GM18502 (cell line): ENCODE measurements around the gene IGFBPL1.

Source experiments
- ATAC-seq: cut with Tn5 transposase; IDR thresholded peaks from one replicate; pipeline ENCODE4 v1.9.1; 2021; ENCODE audit warnings: mild to moderate bottlenecking; ENCODE audit not compliant: unreplicated experiment, poor library complexity

The IGFBPL1 gene

DNA sequence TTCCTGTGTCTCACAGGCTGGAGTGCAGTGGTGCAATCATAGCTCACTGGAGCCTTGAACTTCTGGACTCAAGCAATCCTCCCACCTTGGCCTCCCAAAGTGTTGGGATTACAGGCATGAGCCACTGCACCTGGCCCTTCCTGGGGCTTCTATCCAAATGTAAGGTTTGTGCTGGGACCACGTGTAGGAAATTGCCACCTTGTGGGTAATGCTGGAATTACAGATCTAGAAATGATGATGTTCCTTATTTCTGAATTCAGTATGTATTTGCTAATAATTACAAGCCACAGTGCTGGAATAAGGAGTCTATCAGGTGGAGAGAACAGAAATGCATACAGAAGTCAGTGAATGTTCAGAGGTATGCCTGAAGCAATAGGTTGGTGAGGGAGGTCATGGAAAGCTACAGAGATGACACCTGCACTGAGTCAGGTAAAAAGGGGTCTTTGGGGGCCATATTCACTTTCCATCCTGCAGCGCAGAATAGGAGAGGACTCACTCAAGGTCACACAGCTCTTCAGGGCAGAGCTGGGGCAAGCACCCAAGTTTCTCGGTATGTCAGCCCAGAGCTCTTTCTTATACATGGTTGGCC, 8.8 kb upstream of the IGFBPL1 start:
- ATAC-seq = peak; percentile 46

- ATAC-seq = no peak
Observed at GRCh38 chr9:38431116-38431515, 6.9 kb upstream of the IGFBPL1 start.

DNA sequence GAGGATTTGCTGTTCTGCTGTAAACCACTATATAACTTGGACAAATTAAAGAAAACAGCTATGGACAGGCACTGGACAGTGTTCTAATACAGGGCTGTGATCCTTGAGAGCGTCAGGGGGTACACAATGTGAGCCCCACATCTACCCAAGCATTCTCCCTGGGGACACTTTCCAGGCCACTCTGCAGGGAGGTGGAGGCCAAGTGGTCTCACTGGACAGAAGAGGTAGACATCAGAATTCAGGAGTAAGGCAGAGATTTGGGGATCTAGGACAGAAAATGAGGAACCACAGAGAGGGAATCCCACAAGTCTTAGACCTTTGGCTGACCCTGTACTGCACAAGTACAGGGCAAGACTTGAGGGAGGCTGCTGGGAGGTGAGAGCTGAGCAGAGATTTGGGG, 3.8 kb upstream of the IGFBPL1 start:
- ATAC-seq = no peak

DNA sequence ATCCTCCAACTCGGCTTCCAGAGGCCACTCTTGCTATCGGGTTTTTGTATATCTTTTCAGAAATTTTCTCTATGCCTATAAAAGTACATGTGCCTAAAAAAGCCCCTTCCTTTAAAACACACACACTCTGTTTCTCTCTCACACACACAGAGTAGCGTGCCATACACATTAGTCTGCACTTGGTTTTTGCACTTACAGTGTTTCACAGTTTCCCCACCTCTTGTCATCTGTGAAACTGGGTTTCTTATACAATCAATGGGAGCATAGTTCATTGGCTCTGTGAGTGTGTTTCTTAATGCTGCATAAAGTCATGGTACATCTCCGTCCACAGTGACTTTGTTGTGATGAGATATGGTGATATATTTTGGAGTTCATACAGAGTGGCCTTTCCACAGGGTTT, 664 bp upstream of the IGFBPL1 start:
- no peak for ATAC-seq

GRCh38 chr9:38423273-38423972, 831 bp downstream of the IGFBPL1 start:
- ATAC-seq = no peak

GRCh38 chr9:38422555-38423260, 1.5 kb downstream of the IGFBPL1 start:
- ATAC-seq = no peak

GRCh38 chr9:38421498-38422211, 2.6 kb downstream of the IGFBPL1 start:
- ATAC-seq = no peak

DNA sequence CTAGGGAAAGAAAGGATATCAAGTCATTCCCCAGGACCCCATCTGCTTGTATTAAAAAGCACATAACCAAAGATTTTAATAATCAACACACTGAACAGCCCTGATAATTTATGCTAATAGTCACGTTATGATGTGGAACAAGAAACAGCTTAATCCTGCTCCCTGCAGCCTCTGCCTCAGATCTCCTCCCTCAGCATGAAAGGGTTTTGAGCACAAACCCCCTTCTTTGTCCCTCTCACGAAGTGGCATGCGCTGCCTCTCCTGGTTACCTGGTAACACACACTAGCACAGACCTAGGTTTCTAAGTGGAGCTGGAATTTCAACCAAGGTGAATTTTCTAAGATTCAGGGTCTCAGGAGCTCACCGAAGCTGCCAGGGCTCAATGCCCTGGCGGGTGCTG, 5.1 kb downstream of the IGFBPL1 start:
- ATAC-seq = no peak

DNA sequence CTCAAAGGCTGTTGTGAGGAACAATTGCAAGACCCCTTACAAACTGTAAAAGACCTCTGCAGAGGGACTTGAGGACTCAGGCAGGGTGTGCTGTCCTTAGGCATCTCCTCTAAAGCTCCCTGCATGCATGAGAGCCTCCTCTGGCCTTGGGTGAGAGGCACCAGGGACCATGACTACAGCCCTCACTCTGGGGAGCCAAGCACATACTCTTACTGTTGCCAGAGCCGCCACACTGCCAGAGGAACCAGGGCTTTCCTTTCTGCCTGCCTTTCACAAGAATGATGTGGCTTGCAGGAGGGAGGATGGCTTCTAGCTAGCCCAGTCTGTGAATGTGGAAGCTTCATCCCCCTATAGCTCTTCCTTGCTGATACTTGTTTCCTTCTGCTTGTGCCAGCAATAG, 5.9 kb downstream of the IGFBPL1 start:
- no peak for ATAC-seq

- peak; percentile 59 for ATAC-seq
Observed at GRCh38 chr9:38417003-38417945, 7.0 kb downstream of the IGFBPL1 start.

- no peak for ATAC-seq
Observed at GRCh38 chr9:38416461-38416860, 7.8 kb downstream of the IGFBPL1 start.

DNA sequence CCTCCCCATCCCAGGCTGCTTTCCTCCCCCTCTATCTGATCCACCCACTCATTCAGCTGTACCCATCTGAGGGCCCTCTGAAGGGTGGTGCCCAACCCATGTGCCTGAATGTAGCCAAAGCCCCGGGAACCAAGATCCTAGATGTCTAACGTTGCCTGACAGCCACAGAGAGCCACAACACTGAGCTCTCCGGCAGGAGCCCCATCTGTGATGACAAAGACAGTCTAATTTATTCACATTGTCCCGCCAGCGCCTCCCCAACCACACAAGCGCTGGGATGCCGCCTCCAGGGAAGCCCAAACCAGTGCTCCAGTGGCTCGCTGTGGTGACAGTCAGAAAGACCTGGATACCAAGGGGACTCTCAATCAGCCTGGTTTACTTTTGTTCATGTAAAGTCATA, 8.4 kb downstream of the IGFBPL1 start:
- no peak for ATAC-seq

DNA sequence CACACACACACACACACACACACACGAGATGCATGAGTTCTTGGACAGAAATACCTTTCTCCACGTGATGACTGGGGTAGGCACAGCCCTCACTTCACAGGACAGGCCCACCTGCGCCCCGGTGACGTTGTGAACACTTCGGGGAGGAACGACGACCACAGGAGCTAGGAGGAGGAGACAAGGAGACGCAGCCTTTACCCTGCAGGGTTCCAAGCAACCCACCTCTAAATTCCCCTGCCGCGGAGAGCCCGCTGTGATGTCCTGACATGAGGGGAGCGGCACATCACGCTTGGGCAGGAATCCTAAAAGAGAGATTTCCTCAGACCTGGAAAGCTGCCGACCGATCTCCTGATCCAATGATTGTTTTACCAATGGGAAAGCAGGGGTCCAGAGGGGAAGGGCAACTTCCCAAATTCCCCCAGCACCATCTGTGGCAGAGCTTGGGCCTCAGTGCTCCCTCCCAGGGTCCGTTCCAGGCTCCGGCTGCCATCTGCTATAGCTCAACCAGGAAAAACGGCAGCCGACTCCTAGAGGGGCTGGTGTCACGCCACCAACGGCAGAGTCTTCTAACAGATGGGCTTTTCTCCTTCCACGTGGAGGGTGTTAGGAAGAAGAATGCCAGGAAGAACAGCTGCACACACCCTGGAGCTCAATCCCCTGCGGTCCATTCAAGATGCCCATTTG, 10.1 kb downstream of the IGFBPL1 start:
- no peak for ATAC-seq

- no peak for ATAC-seq
Observed at GRCh38 chr9:38413283-38413682, 11.0 kb downstream of the IGFBPL1 start.

- no peak for ATAC-seq
Observed at GRCh38 chr9:38412751-38413150, 11.5 kb downstream of the IGFBPL1 start.

- peak; percentile 60 for ATAC-seq
Observed at GRCh38 chr9:38408719-38409118, 15.5 kb downstream of the IGFBPL1 start.

GRCh38 chr9:38406476-38407186, 17.6 kb downstream of the IGFBPL1 start:
- no peak for ATAC-seq

DNA sequence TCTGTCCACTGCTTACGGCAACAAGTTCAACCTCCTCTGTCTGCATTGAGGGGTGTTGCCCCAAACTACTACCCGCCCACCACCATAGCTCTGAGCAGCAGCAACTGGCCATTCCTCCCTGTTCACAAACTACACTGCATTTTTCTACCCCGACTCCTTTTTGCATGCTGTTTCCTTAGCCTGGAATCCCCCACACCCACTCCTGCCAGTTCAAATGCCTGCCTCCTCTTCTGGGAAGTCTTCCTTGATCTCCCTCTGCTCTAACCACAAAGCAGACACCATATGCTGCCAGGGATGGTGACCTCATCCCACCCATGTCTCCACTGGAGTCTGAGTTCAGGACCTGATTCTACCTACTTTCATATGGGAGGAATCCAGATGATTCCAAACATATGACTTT, 18.5 kb downstream of the IGFBPL1 start:
- ATAC-seq = no peak

GRCh38 chr9:38404314-38404713, 19.9 kb downstream of the IGFBPL1 start:
- ATAC-seq = no peak
